Posterior cingulate gyrus (tissue), 11 donors: Measurements from ENCODE around the gene FLRT1.
"Not testable (repeated sequence)": the region's sequence is repeated elsewhere in the genome, so short reads cannot be mapped to it uniquely, and the experiment has no call there.

ENCODE experiments used
- DNase-seq, 10 donors: peaks; one replicate each; pipeline versions ENCODE4 v3.0.0 to v3.0.0-alpha.2; 2020 to 2021; ENCODE audit warnings: mixed read lengths in 3 of 10
- intact Hi-C: fragments of 100-400 bp; cut with DNase I; formaldehyde crosslinking; loops from one replicate; pipeline ENCODE4 v1.15.1; 2023

FLRT1 gene

GRCh38 chr11:64041846-64042245 lies 6.1 kb downstream of the FLRT1 start:
- intact Hi-C loops, result no loop called here
- DNase-seq, result no peak

GRCh38 chr11:64042301-64042700 lies 6.6 kb downstream of the FLRT1 start:
- intact Hi-C loops, result no loop called here
- no peak for DNase-seq

GRCh38 chr11:64043545-64043944 lies 7.8 kb downstream of the FLRT1 start:
- DNase-seq, result no peak
- intact Hi-C loops, result no loop called here

GRCh38 chr11:64044730-64045393 lies 9.1 kb downstream of the FLRT1 start:
- DNase-seq, result peak in 8 of 10 donors; percentile 46 to 96 (median 69)
- intact Hi-C loops, result no loop called here

GRCh38 chr11:64045700-64046099 lies 10.0 kb downstream of the FLRT1 start:
- no peak for DNase-seq
- intact Hi-C loops, result no loop called here

- intact Hi-C loops, result not testable (repeated sequence)
Observed at GRCh38 chr11:64047373-64047772, 11.6 kb downstream of the FLRT1 start.

GRCh38 chr11:64048042-64048854 lies 12.5 kb downstream of the FLRT1 start:
- intact Hi-C loops, result loop anchor here (2.0 kb wide), 1 partner anchor 53 kb away; no protein-coding TSS in a partner anchor

More at GRCh38 chr11:64047373-64047772, 11.6 kb downstream of the FLRT1 start:
- not testable (repeated sequence) for DNase-seq

GRCh38 chr11:64049509-64049908 lies 13.8 kb downstream of the FLRT1 start:
- DNase-seq, result no peak
- intact Hi-C loops, result loop anchor here (2.0 kb wide), 1 partner anchor 51 kb away; no protein-coding TSS in a partner anchor

More at GRCh38 chr11:64048042-64048854, 12.5 kb downstream of the FLRT1 start:
- DNase-seq, result peak; percentile 86 to 100 (median 94)

GRCh38 chr11:64051297-64051696 lies 15.6 kb downstream of the FLRT1 start:
- intact Hi-C loops, result no loop called here
- peak in 1 of 10 donors; percentile 91 for DNase-seq

- no peak for DNase-seq
- intact Hi-C loops, result no loop called here
Observed at GRCh38 chr11:64052436-64052835, 16.7 kb downstream of the FLRT1 start.

GRCh38 chr11:64052938-64053622 lies 17.3 kb downstream of the FLRT1 start:
- intact Hi-C loops, result no loop called here
- DNase-seq, result no peak

- intact Hi-C loops, result no loop called here
- DNase-seq, result no peak
Observed at GRCh38 chr11:64053699-64054098, 18.0 kb downstream of the FLRT1 start.

- peak in 8 of 10 donors; percentile 50 to 93 (median 66) for DNase-seq
- intact Hi-C loops, result no loop called here
Observed at GRCh38 chr11:64055077-64055476, 19.3 kb downstream of the FLRT1 start.

- DNase-seq, result peak in 6 of 10 donors; percentile 49 to 94 (median 57)
- intact Hi-C loops, result no loop called here
Observed at GRCh38 chr11:64056213-64056785, 20.6 kb downstream of the FLRT1 start.

- intact Hi-C loops, result no loop called here
- no peak for DNase-seq
Observed at GRCh38 chr11:64056861-64057260, 21.1 kb downstream of the FLRT1 start.

GRCh38 chr11:64057890-64058289 lies 22.2 kb downstream of the FLRT1 start:
- no peak for DNase-seq
- intact Hi-C loops, result no loop called here

- peak in 5 of 10 donors; percentile 31 to 92 (median 48) for DNase-seq
- intact Hi-C loops, result no loop called here
Observed at GRCh38 chr11:64058494-64058893, 22.8 kb downstream of the FLRT1 start.

- intact Hi-C loops, result no loop called here
- no peak for DNase-seq
Observed at GRCh38 chr11:64059339-64060140, 23.8 kb downstream of the FLRT1 start.

GRCh38 chr11:64060263-64060860 lies 24.6 kb downstream of the FLRT1 start:
- no peak for DNase-seq
- intact Hi-C loops, result no loop called here
